ENCODE data around the gene LSM12. TPM values are rescaled to one million over a fixed set of nuclear protein-coding genes. Genes with fewer than 3 reads are reported as not detected.

LSM12 gene
- total RNA-seq, 2 experiments from 2014 or later = 35.4 to 67.9 TPM

- peaks cover 19% of the 10 kb centered on the region for H3K36me3 ChIP-seq (ENCODE audit: insufficient read depth, low read length)
- H3K27ac ChIP-seq (ENCODE audit: low read depth, low read length, poor library complexity, severe bottlenecking) = no peak overlapping the region
- H3K4me1 ChIP-seq (ENCODE audit: insufficient read depth, low read length, poor library complexity, severe bottlenecking) = peaks cover 14% of the 10 kb centered on the region
- DNase-seq (ENCODE audit: low spot score) = no peak
- no peak overlapping the region for H2AFZ ChIP-seq (ENCODE audit: low read length)
- no peaks in the 10 kb centered on the region for H3K79me2 ChIP-seq (ENCODE audit: insufficient read depth, low read depth, low read length)
- no TSS peak for BruUV-seq (replicated peaks)
- H3K4me3 ChIP-seq (ENCODE audit: low read depth, low read length, poor library complexity, severe bottlenecking) = no peak overlapping the region
- no peaks in the 10 kb centered on the region for H3K9me2 ChIP-seq (ENCODE audit: insufficient read depth, low read length)
- no peaks in the 10 kb centered on the region for H4K20me1 ChIP-seq (ENCODE audit: insufficient read depth, low read length)
- no peak for TF ChIP-seq EZH2phosphoT487 (IDR thresholded peaks at IDR 0.05; ENCODE audit: borderline replicate concordance, low read depth, low read length)
- no peak for TF ChIP-seq CTCF (conservative IDR thresholded peaks at IDR 0.05; ENCODE audit: low read length)
- ChIA-PET CTCF (ENCODE audit: unreplicated experiment) (no interaction called here), POLR2A (no interaction called here)
- intact Hi-C loops (cut with micrococcal nuclease; ENCODE audit: unreplicated experiment) = no loop called here
- H3K4me2 ChIP-seq (ENCODE audit: low read length) = no peak overlapping the region
- H3K9me3 ChIP-seq (ENCODE audit: low read length) = no peaks in the 10 kb centered on the region
Observed at GRCh38 chr17:44091200-44091997, 24.9 kb upstream of the LSM12 start.

- no peak overlapping the region for H3K4me2 ChIP-seq (ENCODE audit: low read length)
- H3K27ac ChIP-seq (ENCODE audit: low read depth, low read length, poor library complexity, severe bottlenecking) = no peak overlapping the region
- BruUV-seq (replicated peaks) = no TSS peak
- ChIA-PET POLR2A (interaction anchor here (0.7 kb wide), 1 partner anchor 222 kb away, joined by 3 read pairs; no protein-coding TSS in a partner anchor), CTCF (ENCODE audit: unreplicated experiment) (no interaction called here)
- intact Hi-C loops (cut with micrococcal nuclease; ENCODE audit: unreplicated experiment) = no loop called here
- no peaks in the 10 kb centered on the region for H4K20me1 ChIP-seq (ENCODE audit: insufficient read depth, low read length)
- DNase-seq (ENCODE audit: low spot score) = no peak
- no peak overlapping the region for H2AFZ ChIP-seq (ENCODE audit: low read length)
- peaks cover 31% of the 10 kb centered on the region for H3K36me3 ChIP-seq (ENCODE audit: insufficient read depth, low read length)
- no peaks in the 10 kb centered on the region for H3K9me3 ChIP-seq (ENCODE audit: low read length)
- no peaks in the 10 kb centered on the region for H3K79me2 ChIP-seq (ENCODE audit: insufficient read depth, low read depth, low read length)
- H3K4me3 ChIP-seq (ENCODE audit: low read depth, low read length, poor library complexity, severe bottlenecking) = no peak overlapping the region
- no peaks in the 10 kb centered on the region for H3K4me1 ChIP-seq (ENCODE audit: insufficient read depth, low read length, poor library complexity, severe bottlenecking)
- no peaks in the 10 kb centered on the region for H3K9me2 ChIP-seq (ENCODE audit: insufficient read depth, low read length)
- TF ChIP-seq EZH2phosphoT487 (IDR thresholded peaks at IDR 0.05; ENCODE audit: borderline replicate concordance, low read depth, low read length) (no peak), CTCF (conservative IDR thresholded peaks at IDR 0.05; ENCODE audit: low read length) (no peak)
Observed at GRCh38 chr17:44088254-44088653, 21.8 kb upstream of the LSM12 start.

- no peaks in the 10 kb centered on the region for H3K9me2 ChIP-seq (ENCODE audit: insufficient read depth, low read length)
- peaks cover 35% of the 10 kb centered on the region for H3K36me3 ChIP-seq (ENCODE audit: insufficient read depth, low read length)
- H4K20me1 ChIP-seq (ENCODE audit: insufficient read depth, low read length) = no peaks in the 10 kb centered on the region
- TF ChIP-seq EZH2phosphoT487 (IDR thresholded peaks at IDR 0.05; ENCODE audit: borderline replicate concordance, low read depth, low read length) = no peak
- no peak for TF ChIP-seq CTCF (conservative IDR thresholded peaks at IDR 0.05; ENCODE audit: low read length)
- CTCF ChIA-PET (ENCODE audit: unreplicated experiment) = interaction anchor here (0.6 kb wide), 2 partner anchors 85 to 251 kb away, joined by 4 read pairs; no protein-coding TSS in a partner anchor
- intact Hi-C loops (cut with micrococcal nuclease; ENCODE audit: unreplicated experiment) = no loop called here
- POLR2A ChIA-PET = no interaction called here
- H2AFZ ChIP-seq (ENCODE audit: low read length) = no peak overlapping the region
- H3K4me2 ChIP-seq (ENCODE audit: low read length) = no peak overlapping the region
- H3K79me2 ChIP-seq (ENCODE audit: insufficient read depth, low read depth, low read length) = no peaks in the 10 kb centered on the region
- no peak overlapping the region for H3K4me3 ChIP-seq (ENCODE audit: low read depth, low read length, poor library complexity, severe bottlenecking)
- H3K4me1 ChIP-seq (ENCODE audit: insufficient read depth, low read length, poor library complexity, severe bottlenecking) = no peaks in the 10 kb centered on the region
- no peaks in the 10 kb centered on the region for H3K9me3 ChIP-seq (ENCODE audit: low read length)
- H3K27ac ChIP-seq (ENCODE audit: low read depth, low read length, poor library complexity, severe bottlenecking) = no peak overlapping the region
- DNase-seq (ENCODE audit: low spot score) = no peak
- no TSS peak for BruUV-seq (replicated peaks)
Observed at GRCh38 chr17:44087319-44087718, 20.8 kb upstream of the LSM12 start.

Data from OCI-LY7 (cell line).